HG03439 (cell line): ENCODE data around the gene TDRKH.

Source experiments
- ATAC-seq: cut with Tn5 transposase; IDR thresholded peaks from one replicate; pipeline ENCODE4 v1.9.1; 2021; ENCODE audit warnings: mild to moderate bottlenecking, moderate library complexity; ENCODE audit not compliant: unreplicated experiment

The TDRKH gene

DNA sequence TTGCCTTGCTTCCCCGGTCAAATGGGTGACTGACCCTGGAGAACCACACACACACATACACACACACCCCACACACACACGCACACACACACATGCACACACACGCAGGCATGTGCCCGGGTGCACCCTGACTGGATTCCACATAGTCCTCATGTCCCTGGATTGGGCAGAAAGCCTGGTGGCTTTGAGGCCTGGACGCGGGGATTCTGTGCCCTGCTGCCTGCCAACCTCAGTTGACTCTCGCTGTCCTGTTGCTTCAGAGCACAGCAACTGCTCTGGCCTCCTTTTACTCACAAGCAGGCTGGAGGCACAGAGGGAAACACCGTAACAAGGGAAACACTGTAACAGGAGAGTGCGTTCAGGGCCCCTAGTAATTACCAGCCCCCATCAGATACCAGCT is 34.9 kb upstream of the TDRKH start:
- no peak for ATAC-seq

DNA sequence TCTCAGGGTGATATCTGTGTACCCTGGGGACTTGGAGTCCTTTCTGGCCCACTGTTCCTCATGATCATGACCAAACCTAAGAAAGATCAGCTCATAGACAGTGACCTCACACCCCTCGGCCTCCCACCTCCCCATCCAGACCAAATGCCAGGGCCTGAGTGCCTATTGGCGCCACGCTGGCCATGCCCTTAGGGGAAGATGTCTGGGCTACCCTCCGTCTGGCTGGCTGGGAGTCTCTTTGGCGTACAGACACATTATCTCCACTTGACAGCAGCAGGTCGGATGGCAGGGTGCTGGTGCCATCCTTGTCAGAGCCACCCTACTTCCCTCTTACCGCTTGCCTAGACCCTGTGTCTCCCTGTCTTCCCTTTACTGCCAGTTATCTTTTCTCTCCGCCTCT is 32.9 kb upstream of the TDRKH start:
- no peak for ATAC-seq

DNA sequence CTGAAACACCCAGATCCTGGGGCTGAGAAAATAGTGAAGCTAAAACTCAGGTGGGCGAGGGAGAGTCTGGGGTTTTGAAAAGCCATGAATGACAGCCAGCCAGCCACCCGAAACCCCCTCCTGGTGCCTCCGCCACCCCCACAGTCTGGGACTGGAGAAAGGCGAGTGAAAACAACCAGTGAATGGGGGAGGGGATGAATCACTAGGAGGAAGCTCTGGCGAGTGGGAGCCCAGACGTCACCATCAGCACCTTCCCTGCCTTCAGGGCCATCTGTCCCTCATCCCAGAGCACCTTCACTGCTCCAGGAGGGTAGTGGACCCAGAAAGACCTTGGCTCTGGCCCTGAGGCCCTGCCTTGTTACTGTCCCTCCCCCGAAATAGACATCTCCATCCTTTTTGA is 32.1 kb upstream of the TDRKH start:
- ATAC-seq = no peak

DNA sequence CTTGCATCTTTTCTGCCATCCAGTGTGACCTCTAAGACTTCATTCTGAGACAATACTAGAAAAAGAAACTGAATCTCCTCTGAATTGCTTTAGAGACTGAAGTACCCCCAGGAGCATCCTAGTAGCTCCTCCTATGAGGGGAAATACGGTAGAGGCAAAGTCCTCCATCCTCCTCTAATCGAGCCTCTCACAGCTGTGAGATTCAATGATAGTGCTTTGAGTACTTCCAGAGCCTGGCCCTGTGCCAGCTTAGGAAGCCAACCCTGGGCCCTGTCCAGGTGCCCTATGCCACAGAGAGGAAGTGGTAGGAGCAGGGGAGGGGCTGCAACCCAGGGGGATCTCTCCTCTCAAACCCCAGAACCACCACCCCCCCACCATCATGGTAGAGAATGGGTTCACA is 30.6 kb upstream of the TDRKH start:
- ATAC-seq = no peak

DNA sequence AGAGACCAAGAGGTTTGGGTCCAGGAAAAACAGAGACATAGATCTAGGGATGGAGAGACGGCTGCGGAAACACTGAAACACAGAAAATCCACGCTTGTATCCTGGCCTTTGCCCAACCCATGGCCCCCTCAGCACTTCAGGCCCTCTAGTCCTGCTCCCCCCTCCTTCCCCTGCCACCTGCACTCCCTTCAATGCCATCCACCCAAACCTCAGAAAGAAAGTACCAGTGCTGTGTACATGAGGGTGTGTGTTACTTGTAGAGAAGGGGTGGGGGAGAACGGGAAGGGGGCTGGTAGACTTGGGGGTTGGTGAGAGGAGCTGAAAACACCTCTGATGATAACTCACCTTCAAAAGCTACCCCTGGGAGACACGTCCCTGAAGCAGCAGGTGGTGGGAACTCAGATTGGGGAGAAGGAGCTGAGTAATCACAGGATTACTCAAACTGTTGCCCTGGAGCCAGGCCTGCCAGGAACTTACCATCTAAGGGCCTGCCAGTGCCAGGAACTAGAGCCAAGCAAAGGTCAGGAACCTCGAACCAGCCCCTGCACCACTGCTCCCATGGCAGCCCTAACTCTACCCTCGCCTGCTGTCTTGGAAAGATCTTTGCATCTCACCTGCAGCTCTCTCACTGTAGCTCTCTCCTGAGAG is 29.8 kb upstream of the TDRKH start:
- no peak for ATAC-seq

DNA sequence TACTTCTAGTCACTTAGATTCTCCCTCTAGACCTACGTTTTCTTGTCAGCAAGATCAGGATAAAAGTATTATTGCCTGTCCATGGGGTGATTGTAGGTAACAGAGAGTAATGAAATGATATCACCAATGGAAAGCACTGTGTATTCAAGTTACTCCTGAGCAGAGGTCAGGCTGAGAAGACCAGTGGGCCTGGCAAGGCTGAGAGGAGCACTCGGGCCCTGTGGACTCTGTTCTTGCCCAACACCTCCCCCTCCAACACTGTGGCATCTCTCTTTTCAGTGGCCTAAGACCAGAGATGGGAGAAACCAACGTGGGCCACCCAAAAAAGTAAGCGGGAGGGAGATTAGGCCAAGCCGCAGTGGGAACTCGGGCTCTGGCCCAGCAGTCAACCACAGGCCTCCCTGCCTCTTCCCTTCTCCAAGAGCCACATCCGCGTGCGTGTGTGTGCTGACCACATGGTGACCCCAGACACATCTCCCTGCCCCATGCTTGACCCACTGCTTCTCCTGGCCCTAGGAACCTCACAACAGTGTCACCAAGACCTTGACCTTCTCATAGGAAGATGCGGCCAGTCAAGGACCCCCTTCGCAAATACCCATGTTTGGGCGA is 29.0 kb upstream of the TDRKH start:
- ATAC-seq = no peak

DNA sequence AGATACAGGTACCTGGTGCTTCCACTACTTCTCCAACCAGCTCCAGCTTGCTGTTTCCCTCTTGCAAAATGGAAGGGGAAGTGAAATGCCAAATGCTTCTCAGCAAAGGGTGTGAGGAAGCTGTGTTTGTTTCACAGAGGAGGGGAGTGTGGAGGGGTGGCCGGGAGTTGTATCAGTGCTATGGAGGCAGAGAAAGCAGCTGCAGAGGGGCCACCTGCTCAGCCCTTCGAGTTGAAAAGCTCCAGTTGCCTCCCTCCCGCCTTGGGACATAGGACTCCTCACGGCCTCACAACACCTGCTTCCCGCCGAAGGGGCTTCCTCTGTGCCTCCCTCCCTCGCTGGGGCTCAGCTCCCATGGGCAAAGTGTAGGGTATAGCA is 27.0 kb upstream of the TDRKH start:
- ATAC-seq = no peak

DNA sequence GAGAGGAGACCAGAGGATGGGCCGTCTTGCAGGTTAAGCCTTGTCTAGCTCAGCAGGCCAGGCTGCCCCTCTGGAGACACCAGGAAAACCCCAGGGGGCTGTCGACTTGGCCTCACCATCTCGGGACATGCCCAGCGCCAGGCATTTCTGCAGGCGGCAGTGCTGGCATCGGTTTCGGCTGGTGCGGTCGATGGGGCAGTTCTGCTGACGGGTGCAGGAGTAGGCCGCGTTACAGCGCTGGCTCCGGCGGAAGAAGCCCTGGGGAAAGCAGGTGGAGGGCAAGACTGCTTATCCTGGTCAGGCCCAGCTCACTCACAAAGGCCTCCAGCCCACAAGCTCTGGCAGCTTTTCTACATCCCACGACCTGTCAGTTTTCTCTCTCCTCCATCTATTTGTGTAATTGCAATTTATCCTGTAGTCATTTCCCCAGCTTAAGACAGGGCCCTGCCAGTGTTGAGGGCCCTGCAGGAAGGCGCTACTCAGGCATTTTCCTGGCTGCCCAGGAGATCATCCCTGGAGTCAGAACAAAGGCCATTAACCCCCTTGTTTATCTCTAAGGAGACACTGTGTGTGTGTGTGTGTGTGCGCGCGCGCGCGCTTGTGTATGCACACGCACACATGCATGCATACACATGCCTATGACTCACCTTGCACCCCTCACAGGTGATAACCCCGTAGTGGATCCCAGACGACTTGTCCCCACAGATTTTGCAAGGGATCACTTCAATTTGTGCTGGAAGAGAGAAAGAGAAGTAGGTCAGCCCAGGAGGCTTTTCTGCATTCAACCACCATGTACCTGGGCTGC is 26.4 kb upstream of the TDRKH start:
- ATAC-seq = no peak

DNA sequence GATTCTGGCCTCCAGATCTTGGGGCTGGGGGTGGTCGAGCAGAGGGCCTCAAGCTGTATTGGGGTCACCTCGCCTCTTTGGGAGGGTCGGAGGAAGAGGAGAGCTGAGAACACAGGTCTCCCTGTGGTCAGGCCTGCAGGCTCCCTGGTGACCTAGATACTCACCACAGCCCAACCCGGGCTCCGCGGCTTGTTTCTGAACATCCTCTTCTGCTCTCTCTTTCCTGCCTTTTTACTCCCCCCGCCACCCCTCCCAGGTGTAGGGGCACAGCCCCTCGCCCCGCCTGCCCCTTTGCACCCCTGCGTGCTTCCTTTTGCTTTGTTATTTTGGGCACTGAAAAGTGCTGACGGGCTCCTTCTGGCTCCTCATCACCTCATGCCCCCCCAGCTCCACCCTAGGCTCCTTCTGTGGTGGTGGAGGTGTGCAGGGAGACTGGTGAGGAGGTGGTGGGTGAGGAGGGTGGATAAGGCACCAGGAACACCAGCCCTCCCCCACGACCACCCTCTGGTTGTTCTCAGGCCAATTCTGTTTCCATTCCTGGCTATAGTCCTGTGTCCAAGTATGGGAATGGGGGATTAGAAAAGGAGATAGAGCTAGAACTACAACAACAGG is 25.5 kb upstream of the TDRKH start:
- ATAC-seq = no peak

DNA sequence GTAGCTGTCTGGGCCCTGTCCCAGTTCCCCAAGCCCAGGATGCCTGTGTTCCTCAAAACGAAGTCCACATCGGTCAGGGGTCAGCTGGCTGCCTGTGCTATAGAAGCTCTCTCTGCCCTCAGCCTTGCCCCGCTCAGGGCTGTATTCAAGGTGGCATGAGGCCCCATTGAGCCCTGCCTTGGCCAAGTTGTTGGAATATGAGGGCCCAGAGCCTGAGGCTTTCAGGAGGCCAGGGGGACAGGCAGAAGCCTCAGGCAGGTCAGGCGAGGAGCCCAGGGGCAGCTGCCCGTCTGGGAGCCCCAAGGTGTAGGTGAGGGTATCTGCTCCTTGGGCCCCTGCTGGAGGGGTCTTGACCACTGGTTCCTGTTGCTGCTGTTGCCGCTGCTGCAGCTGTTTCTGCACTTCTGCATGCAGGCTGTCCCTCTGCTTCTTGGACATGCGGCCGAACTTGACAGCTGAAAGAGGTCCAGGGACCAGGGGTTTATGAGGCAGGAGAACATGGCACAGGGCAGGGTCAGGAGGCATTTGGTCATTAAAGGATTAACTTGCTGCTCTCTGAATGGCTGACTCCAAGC is 24.8 kb upstream of the TDRKH start:
- ATAC-seq = no peak

DNA sequence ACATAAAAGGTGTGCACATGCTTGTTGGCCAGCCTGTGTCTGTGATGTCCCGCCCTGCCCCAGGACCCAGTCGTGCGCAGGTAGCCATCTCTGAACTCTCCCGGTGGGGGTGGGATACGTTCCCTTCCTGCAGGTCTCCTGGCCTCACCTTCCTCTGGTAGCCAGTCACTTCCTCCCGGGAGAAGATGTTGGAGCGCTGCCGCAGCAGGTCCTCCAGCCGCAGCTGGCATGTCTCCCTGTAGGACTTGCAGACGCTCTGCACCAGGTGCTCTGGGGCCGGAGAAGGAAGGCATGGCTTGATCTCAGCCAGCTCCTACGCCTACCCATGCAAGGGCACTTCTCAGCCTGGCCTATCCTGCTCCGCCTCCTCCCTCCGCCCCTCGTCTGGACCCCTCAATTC is 24.1 kb upstream of the TDRKH start:
- no peak for ATAC-seq

DNA sequence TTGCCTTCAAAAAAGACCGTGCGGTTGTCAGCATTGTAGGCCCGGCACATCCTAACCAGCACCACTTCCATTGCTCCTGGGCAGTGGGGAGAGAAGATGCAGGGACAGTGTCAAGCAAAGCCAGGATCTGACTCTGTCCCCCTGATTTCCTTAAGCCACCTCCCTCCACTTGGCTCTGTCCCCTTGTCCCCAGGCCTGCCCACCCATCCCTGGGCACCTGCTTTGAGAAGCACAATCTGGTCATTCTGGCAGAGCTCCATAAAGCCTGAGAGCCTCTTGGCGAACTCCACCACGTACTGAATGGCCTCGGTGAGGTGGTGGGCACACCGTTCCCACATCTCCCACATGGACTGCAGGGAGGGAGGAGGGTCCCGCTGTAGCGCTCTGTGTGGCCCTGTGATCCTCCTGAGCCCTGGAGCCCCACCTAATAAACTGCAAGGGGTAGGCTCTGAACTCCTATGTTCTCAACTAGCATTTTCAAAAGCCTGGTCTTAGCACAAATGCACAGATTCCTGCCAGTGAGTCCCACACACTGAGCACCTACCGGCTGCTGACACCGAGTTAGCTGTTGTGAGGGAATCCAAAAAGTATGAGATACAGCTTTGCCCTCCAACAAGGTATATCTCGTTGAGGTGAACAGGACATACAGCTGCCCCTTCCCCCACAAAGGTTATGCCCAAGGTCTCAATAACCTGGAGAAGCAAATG is 23.1 kb upstream of the TDRKH start:
- no peak for ATAC-seq

DNA sequence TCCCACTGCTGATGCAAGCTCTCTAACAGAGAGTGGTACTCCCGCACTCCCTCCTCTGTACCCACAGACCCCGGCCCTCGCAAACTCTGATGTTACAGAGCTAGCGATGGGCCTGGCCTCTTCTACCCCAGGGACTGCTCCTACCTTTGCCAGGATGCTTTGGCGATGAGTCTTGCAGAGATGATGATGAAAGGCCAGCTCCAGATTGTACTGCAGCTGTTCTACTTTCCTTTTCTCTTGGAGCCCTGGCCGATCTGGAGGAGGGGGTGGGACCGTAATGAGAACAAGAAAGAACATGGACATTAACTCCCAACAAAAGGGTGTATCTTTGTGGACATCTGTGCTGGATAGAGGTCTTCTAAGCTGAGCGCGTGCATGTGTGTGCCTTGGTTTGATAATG is 20.9 kb upstream of the TDRKH start:
- no peak for ATAC-seq

DNA sequence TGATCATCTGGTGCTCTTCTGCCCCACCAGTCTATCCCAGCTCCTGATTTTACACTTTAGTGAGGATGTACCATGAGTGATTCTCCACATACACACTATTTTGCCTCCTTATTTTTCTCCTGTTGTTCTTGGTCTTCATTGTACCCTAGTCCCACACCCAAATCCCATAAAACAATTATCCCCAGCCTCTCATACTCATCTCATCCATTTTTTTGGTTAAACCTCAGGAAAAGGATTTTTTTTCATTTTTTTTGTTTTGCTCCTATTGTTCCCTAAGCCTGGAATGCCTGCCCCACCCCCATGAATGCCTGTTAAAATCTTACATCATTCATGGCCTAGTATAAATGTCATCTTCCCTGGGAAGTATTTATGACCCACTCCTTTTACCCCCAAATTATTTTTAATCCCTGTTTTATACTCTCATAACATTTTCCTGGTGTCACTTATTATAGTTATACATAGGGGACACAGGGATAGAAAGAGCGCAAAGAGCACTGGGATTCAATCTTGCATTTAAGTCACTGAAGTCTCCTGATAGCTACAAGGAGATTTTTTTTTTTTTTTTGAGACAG is 19.8 kb upstream of the TDRKH start:
- ATAC-seq = no peak

DNA sequence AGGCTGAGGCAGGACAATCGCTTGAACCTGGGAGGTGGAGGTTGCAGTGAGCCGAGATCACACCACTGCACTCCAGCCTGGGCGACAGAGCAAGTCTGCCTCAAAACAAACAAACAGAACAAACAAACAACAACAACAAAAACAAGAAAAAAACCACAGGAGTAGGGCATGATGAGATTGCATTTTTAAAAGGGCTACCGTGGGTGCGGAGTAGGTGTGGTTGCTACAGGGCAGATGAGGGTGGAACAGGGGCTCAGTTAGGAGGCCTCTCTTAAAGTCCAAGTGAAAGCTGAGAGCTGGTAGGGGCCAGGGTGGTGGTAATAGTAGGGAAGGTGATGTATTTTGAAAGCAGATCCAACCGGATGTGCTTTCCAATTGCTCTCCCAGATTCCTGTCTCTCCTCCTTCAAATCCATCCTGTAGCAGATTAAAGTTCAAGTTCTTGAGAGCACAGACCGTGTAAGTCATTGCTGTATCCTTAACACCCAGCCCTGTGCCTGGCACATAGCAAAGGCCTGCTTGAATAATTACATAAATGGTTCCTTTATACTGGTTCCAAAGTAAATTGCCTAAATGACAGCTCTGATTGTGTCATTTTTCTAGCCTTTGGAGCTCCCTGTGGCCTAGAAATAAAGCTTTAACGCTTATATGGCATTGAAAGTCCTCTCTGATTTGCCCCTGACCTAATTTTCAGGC is 19.1 kb upstream of the TDRKH start:
- no peak for ATAC-seq

DNA sequence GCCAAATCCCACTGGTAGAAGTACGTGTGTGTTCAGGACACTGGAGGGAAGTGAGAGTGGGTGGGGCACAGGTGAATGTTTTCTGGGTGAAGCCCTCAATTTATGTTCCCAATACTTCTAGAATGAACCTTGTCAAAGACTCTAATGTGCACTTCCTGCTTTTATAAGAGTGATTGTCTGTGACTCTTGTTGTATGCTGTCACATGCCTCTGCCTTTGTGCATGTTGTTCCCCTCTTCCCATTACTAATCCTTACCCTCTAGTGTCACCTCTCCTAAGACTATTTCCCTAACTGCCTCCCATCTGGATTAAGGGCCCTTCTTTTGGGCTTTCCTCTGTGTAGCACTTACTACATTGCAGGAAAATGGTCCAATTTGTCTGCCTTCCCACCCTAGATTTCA is 17.5 kb upstream of the TDRKH start:
- ATAC-seq = no peak

DNA sequence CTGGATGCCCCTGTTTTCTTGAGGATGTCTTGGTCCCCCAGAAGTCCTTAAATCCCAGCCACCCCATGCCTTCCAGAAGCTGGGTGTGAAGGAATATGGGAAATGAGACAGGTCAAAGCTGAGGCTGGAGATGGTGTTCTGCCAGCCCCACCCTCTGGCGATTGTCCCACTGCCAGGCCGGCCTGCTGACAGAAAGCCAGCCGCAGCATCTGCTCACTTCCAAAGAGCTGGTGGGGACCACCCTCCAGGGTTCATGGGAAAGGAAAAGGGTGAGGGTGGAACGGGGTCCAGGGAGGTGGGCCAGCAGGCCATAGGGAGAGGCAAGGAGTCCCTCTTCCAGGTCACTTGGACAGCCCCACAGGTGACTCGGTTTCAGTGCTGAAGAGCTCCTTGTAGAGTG is 16.8 kb upstream of the TDRKH start:
- ATAC-seq = no peak

DNA sequence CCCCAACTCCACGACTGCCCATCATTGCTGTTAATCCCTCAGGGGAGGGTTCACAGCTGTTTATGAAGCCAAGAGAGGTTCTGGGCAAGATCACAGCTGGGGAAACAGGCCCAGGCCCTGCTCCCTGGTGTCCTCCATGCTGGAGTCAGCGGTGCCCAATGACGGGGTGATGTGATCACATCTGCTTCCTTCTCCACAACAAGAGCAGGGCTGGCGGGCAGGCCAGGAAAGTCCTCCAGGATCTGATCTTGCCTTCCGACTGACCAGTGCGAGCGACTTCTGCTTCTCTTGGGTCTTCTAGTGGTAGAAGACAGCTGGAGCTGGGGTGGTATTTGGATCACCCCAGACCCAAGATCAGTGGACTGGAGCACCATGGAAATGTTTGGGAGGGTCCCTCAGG is 15.9 kb upstream of the TDRKH start:
- no peak for ATAC-seq

DNA sequence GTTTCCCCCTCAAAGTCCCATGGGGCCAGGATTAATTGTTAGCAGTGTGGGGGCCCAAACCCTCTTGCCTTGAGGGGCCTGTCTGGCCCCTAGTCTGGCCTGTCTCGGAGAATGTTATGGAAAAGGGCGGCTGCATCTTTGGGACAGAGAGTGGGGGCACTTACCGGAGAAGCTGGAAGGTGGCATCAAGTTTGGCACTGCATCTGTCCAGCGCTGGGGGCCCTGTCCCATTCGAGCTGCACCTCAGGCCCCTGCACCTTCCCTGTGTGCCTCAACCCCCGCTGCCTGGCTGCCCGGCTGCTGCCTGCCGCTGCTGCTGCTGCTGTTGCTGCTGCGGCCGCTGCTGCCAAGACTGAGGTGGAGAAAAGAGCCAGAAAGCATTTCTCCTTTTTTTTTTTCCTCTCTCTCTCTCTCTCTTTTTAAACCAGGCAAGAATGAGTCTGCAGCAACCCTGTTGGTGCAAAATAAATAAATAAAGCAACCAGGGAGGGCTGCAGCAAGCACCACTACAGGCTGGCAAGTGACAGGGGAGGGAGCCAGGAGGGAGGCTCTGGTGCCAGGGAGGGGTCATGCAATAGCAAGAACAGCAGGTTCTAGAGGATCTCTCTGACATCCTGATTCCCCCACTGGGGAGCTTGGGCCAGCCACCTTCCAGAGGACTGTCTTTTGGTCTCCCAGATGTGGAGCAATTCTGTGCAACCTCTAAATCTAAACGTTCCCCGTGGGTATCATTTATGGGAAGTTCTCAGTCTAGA is 14.9 kb upstream of the TDRKH start, which contains the start of gene LINGO4:
Gene LINGO4, minus strand, starts transcription at position 354 of the 755 bp plus-strand sequence. CDS start 2,715 bp downstream, outside the sequence.
- no peak for ATAC-seq
